Calu3 (cell line): ENCODE measurements around the gene FAM227A. TPM values are rescaled to one million over a fixed set of nuclear protein-coding genes. Genes with fewer than 3 reads are reported as not detected.

Experiments used
- Bru-seq: library from RNA; stranded (reverse); fragments of 400-500 nt; gene quantifications from one replicate; lab custom pipeline; 2021; lab: Mats Ljungman, UMichigan
- BruChase-seq, 2 experiments: library from RNA; stranded (reverse); fragments of 400-500 nt; gene quantifications; one replicate each; lab custom pipeline; 2021; lab: Mats Ljungman, UMichigan
- BruUV-seq: library from RNA; stranded (reverse); fragments of 400-500 nt; replicated peaks from 2 replicates; lab custom pipeline; 2021; lab: Mats Ljungman, UMichigan
- CTCF ChIA-PET: fragments of 300-600 bp; sonication (Branson Sonifier 250); formaldehyde crosslinking; loops from one replicate; lab custom pipeline; 2022; ENCODE audit warnings: antibody characterized with exemption; lab: Charles Lee
- DNase-seq: peaks from one replicate; pipeline ENCODE4 v3.0.0; 2022
- H3K27ac Mint-ChIP-seq: one replicate; pipeline ENCODE4 v1.8.0; 2022; ENCODE audit warnings: mixed read lengths; ENCODE audit not compliant: unreplicated experiment
- H3K27me3 Mint-ChIP-seq: one replicate; pipeline ENCODE4 v1.8.0; 2022; ENCODE audit warnings: mixed read lengths; ENCODE audit not compliant: unreplicated experiment
- H3K36me3 Mint-ChIP-seq: one replicate; pipeline ENCODE4 v1.8.0; 2022; ENCODE audit warnings: mild to moderate bottlenecking, moderate library complexity, mixed read lengths; ENCODE audit not compliant: insufficient read depth, unreplicated experiment
- H3K4me1 Mint-ChIP-seq: one replicate; pipeline ENCODE4 v1.8.0; 2022; ENCODE audit warnings: mild to moderate bottlenecking, low read depth, mixed read lengths; ENCODE audit not compliant: unreplicated experiment
- H3K4me3 Mint-ChIP-seq: one replicate; pipeline ENCODE4 v1.8.0; 2022; ENCODE audit warnings: mild to moderate bottlenecking, low read depth, moderate library complexity, mixed read lengths; ENCODE audit not compliant: unreplicated experiment
- H3K9me3 Mint-ChIP-seq: one replicate; pipeline ENCODE4 v1.8.0; 2022; ENCODE audit warnings: low read depth, mixed read lengths; ENCODE audit not compliant: unreplicated experiment
- intact Hi-C: fragments of 100-400 bp; cut with micrococcal nuclease; formaldehyde crosslinking; loops from one replicate; pipeline ENCODE4 v1.10.0; 2022; ENCODE audit not compliant: unreplicated experiment
- long read RNA-seq: library from polyadenylated mRNA; stranded (forward); transcript quantifications from one replicate; pipeline ENCODE4 v2.0.0, GENCODE V29; 2022
- total RNA-seq: library from RNA; stranded (reverse); gene quantifications from 2 replicates; pipeline ENCODE4 v1.2.3, GENCODE V29; 2022
- TF ChIP-seq, protein P1 (sequence below): fragments of 200-600 bp; IDR thresholded peaks from one replicate; pipeline ENCODE4 v1.8.0; 2022; ENCODE audit warnings: antibody characterized with exemption; ENCODE audit not compliant: unreplicated experiment

The FAM227A gene
- total RNA-seq (9.6 and 10.8 TPM in 2 replicates), Bru-seq, nascent RNA (percentile 53 among the genes with signal in this experiment), BruChase-seq, experiment 1, labeled RNA remaining after a 6-hour chase (percentile 64 among the genes with signal in this experiment), BruChase-seq, experiment 2, labeled RNA remaining after a 2-hour chase (percentile 72 among the genes with signal in this experiment)
- long read RNA-seq, partial matches to known transcripts, result 0 of 2 reads
- long read RNA-seq, other reads (novel, unspliced or antisense), result 2 of 2 reads

DNA sequence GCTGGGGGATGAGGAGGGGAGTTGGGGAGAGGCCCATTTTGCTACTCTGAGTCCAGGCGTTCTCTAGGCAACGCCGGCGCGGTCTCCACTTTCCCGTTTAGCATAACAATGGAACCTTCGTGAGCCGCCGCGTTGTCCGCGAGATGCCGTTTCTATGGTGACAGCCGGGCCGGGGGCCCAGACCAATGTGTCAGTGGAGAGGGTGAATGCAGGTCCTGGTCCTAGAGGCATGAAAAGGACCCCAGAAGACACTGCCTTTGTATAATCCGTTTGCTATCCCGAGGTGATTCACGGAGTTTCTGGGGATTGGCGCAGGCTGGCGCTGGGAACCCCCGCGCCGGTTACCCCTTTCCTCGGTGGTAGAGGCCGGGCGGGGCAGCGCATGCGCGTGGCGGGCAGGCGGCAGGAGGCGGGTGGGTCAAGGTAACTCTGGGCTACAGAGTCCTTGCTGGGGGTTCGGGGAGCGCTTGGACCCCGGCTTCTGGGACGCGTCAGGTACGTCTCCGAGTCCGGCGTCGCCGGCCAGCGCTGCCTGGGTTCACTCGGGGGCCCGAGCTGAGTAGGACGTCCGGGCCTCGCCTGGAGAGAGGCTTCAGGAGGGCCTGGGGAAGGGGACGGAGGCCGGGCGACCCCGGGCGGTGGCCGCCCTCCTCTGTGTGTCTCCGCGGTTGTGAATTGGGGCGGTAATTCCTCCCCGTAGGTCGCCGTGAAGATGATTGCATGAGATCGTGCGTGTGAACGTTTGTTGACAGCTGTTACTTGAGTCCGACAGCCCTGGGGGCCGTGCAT, at the start of gene FAM227A, which contains the start of gene CBY1:
FAM227A (minus strand) TSS at position 137 of the 789 bp plus-strand sequence. CDS start 6,224 bp downstream, outside the sequence.
CBY1 (plus strand) TSS at position 383 of the 789 bp plus-strand sequence. CDS start 11,417 bp downstream, outside the sequence.
- Mint-ChIP-seq H3K36me3 (peaks cover 28% of the 10 kb centered on the region), H3K27ac (peak within 1 kb of the TSS; percentile 99), H3K9me3 (no peaks in the 10 kb centered on the region), H3K27me3 (no peaks in the 10 kb centered on the region), H3K4me1 (no peaks in the 10 kb centered on the region), H3K4me3 (peak within 1 kb of the TSS; percentile 96)
- peak; percentile 90 for DNase-seq
- TSS peak; percentile 71 for BruUV-seq
- CTCF ChIA-PET, result interaction anchor here (1.0 to 1.4 kb wide), 2 partner anchors 26 to 39 kb away, joined by 3 to 5 read pairs; partner anchors contain the start of gene TOMM22
- TF ChIP-seq, protein P1, sequence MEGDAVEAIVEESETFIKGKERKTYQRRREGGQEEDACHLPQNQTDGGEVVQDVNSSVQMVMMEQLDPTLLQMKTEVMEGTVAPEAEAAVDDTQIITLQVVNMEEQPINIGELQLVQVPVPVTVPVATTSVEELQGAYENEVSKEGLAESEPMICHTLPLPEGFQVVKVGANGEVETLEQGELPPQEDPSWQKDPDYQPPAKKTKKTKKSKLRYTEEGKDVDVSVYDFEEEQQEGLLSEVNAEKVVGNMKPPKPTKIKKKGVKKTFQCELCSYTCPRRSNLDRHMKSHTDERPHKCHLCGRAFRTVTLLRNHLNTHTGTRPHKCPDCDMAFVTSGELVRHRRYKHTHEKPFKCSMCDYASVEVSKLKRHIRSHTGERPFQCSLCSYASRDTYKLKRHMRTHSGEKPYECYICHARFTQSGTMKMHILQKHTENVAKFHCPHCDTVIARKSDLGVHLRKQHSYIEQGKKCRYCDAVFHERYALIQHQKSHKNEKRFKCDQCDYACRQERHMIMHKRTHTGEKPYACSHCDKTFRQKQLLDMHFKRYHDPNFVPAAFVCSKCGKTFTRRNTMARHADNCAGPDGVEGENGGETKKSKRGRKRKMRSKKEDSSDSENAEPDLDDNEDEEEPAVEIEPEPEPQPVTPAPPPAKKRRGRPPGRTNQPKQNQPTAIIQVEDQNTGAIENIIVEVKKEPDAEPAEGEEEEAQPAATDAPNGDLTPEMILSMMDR, result no peak
- intact Hi-C loops, result no loop called here

DNA sequence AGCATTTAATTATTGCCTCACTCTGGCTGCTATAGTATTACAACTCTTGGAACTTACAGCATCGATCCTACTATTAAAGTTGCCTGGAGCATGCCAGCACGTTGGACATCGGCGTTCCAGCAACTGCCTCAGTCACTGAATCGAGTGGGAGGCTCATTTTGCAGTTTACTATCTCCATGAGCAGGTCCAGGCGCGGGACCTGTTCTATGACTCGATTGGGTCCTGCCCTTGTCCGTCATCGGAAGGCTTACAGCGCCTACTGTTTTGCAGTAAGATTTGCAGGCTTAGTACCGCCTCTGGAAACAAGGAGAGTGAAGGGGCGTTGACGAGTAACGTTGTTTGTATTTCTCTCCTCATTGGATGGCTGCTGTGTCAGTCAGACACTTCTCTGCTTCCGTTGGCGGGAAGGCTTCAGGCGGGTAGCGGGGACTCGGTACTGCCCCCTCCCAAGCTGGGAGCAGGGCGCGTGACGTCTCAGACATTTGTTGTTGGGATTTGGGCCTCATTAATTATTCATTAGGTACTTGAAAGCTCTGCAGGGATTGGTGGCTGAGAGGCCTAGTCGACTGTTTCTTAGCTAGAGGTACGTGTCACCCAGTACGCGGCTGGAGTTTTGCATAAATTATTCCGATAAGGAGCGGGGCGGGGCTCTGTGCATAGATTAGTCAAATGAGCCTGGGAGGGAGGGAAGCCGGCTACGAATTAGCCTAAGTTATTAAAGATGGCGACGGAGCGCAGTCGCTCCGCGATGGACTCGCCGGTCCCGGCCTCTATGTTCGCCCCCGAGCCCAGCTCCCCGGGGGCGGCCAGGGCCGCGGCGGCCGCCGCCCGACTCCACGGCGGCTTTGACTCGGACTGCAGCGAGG, 49.3 kb upstream of the FAM227A start, which contains the start of gene GTPBP1:
GTPBP1 (plus strand) TSS at position 710 of the 866 bp plus-strand sequence; CDS start at position 722, 12 bp downstream.
- CTCF ChIA-PET, result interaction anchor here (0.9 to 1.6 kb wide), 3 partner anchors 9 to 24 kb away, joined by 3 to 7 read pairs (median 7); partner anchors contain the start of gene TOMM22
- Mint-ChIP-seq H3K36me3 (peaks cover 56% of the 10 kb centered on the region), H3K27ac (peak within 1 kb of the TSS; percentile 92), H3K4me1 (peaks cover 37% of the 10 kb centered on the region), H3K4me3 (peak within 1 kb of the TSS; percentile 90), H3K9me3 (no peaks in the 10 kb centered on the region), H3K27me3 (no peaks in the 10 kb centered on the region)
- peak; percentile 97 for DNase-seq
- intact Hi-C loops, result loop anchor here (5.0 kb wide), 1 partner anchor 47 kb away; no protein-coding TSS in a partner anchor
- no TSS peak for BruUV-seq
- TF ChIP-seq, protein P1, result no peak

DNA sequence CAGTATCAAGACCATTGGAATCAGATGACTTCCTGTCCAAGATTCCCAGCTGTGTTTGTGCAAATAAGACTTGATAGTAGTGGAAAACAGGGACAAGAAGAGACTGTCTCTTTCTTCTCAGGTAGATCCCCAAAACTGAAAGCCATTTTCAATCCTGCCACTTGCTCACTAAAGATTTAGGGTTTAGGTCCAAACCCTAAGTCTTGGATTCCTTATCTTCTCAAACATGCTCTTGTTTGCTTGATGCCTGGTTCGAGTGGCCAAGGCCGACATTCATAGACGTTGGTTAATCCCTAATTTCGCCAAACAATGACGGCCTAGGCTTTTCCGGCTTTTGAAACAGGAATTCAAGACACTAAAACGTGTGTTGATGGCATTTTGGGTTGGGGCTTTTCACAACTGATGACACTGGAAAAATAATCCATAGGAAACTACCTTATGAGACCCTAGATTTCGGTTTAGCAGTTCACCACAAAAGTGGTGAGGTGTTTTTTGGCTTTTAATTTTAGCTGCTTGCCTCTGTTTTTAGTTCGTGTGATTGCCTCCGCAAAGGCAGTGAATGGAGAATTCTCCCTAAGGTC, 48.6 kb upstream of the FAM227A start:
- H3K27ac Mint-ChIP-seq, result peak overlapping the region; percentile 92
- intact Hi-C loops, result loop anchor here (5.0 kb wide), 1 partner anchor 48 kb away; no protein-coding TSS in a partner anchor
- no peaks in the 10 kb centered on the region for H3K9me3 Mint-ChIP-seq
- peaks cover 33% of the 10 kb centered on the region for H3K4me1 Mint-ChIP-seq
- H3K4me3 Mint-ChIP-seq, result peak overlapping the region; percentile 90
- peaks cover 63% of the 10 kb centered on the region for H3K36me3 Mint-ChIP-seq
- H3K27me3 Mint-ChIP-seq, result no peaks in the 10 kb centered on the region
- CTCF ChIA-PET, result interaction anchor here (1.6 kb wide), 1 partner anchor 8 kb away, joined by 7 read pairs; no protein-coding TSS in a partner anchor
- BruUV-seq, result no TSS peak
- no peak for DNase-seq
- TF ChIP-seq, protein P1, result no peak
